Smooth muscle cell (in vitro differentiated cells): ENCODE results near the gene BHMT2. TPM values are rescaled to one million over a fixed set of nuclear protein-coding genes. Genes with fewer than 3 reads are reported as not detected.
A peak's percentile ranks its signal among the peaks of the same experiment; 100 is the strongest.

Source experiments
- DNase-seq: peaks from one replicate; lab custom pipeline; 2025; ENCODE audit not compliant: unreplicated experiment; lab: John Stamatoyannopoulos, UW
- H2AFZ ChIP-seq: fragments of 200-600 bp; sonication (generic); 2 replicates; pipeline ENCODE4 v1.6.0; 2016; ENCODE audit warnings: antibody characterized with exemption, low read depth, mild to moderate bottlenecking
- H3F3A ChIP-seq: fragments of 200-600 bp; sonication (generic); 2 replicates; pipeline ENCODE4 v1.6.0; 2017; ENCODE audit warnings: antibody characterized with exemption, low read depth
- H3K27ac ChIP-seq: fragments of 200-600 bp; sonication (generic); 2 replicates; pipeline ENCODE4 v1.5.1; 2016; ENCODE audit warnings: low read depth, mild to moderate bottlenecking
- H3K27me3 ChIP-seq: fragments of 200-600 bp; sonication (generic); 2 replicates; pipeline ENCODE4 v1.6.1; 2016; ENCODE audit warnings: low read depth, mild to moderate bottlenecking
- H3K36me3 ChIP-seq: fragments of 200-600 bp; sonication (generic); 2 replicates; pipeline ENCODE4 v1.5.1; 2016; ENCODE audit warnings: low read depth
- H3K4me1 ChIP-seq: fragments of 200-600 bp; sonication (generic); 2 replicates; pipeline ENCODE4 v1.5.1; 2016; ENCODE audit warnings: low read depth
- H3K4me2 ChIP-seq: fragments of 200-600 bp; sonication (generic); 2 replicates; pipeline ENCODE4 v1.6.0; 2016; ENCODE audit warnings: mild to moderate bottlenecking
- H3K4me3 ChIP-seq: fragments of 200-600 bp; sonication (generic); 2 replicates; pipeline ENCODE4 v1.5.1; 2016; ENCODE audit warnings: mild to moderate bottlenecking
- H3K79me2 ChIP-seq: fragments of 200-600 bp; sonication (generic); 2 replicates; pipeline ENCODE4 v1.6.0; 2016; ENCODE audit warnings: low read depth, mild to moderate bottlenecking
- H3K9ac ChIP-seq: fragments of 200-600 bp; sonication (generic); 2 replicates; pipeline ENCODE4 v1.6.0; 2016; ENCODE audit warnings: low read depth
- H3K9me3 ChIP-seq: fragments of 200-600 bp; sonication (generic); replicated peaks from 2 replicates; pipeline ENCODE4 v1.5.1; 2016; ENCODE audit warnings: low read depth
- H4K20me1 ChIP-seq: fragments of 200-600 bp; sonication (generic); 2 replicates; pipeline ENCODE4 v1.6.0; 2016; ENCODE audit warnings: low read depth
- WGBS: methylation state at CpG from one replicate; pipeline ENCODE4 v1.1.7; 2016; ENCODE audit warnings: low lambda C conversion rate; 5-methylcytosine and 5-hydroxymethylcytosine counted together
- polyA plus RNA-seq: library from polyadenylated mRNA; unstranded; fragments of >200 nt; fragmentation: Nextera tagmentation; extraction: Ambion mirVana; gene quantifications from 2 replicates; pipeline ENCODE4 v1.2.1, GENCODE V29; 2016
- total RNA-seq: library from RNA; depleted of rRNA; stranded (reverse); fragments of >200 nt; gene quantifications from 2 replicates; pipeline ENCODE4 v1.2.3, GENCODE V29; 2014
- TF ChIP-seq, protein P1 (sequence below): fragments of 200-600 bp; sonication (generic); IDR thresholded peaks from 2 replicates; pipeline ENCODE4 v1.5.1; 2017; ENCODE audit warnings: borderline replicate concordance, mild to moderate bottlenecking, antibody characterized with exemption; ENCODE audit not compliant: insufficient read depth, poor library complexity, severe bottlenecking

Gene BHMT2
- total and polyA plus RNA-seq, 2 experiments from 2014 or later: not detected

DNA sequence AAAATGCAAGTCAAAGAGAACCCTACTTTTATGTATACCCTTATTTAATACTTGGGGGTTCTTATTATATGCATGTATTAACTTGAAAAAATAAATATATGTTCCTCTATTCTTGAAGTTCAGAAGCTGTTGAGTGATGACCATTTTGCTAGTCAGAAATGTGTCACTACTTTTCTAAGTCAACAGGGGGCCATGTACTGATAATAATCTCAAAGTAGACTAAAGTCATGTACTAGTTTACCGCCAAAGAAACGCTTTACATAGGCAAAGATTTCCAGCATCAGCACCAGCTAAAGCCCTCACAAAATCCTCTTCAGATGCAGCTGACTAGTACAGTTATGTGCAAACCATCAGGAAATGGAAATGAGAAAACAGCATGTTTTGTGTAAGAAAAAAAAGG is 36.3 kb downstream of the BHMT2 start:
- Histone ChIP-seq H3K9me3 (no peaks in the 10 kb centered on the region), H2AFZ (no peak overlapping the region), H3K36me3 (no peaks in the 10 kb centered on the region), H3K4me1 (no peaks in the 10 kb centered on the region), H4K20me1 (no peaks in the 10 kb centered on the region), H3F3A (peaks cover 13% of the 10 kb centered on the region), H3K79me2 (no peaks in the 10 kb centered on the region), H3K27me3 (peaks cover 54% of the 10 kb centered on the region), H3K4me3 (no peak overlapping the region), H3K27ac (no peak overlapping the region), H3K9ac (no peak overlapping the region), H3K4me2 (no peak overlapping the region)
- TF ChIP-seq, protein P1, sequence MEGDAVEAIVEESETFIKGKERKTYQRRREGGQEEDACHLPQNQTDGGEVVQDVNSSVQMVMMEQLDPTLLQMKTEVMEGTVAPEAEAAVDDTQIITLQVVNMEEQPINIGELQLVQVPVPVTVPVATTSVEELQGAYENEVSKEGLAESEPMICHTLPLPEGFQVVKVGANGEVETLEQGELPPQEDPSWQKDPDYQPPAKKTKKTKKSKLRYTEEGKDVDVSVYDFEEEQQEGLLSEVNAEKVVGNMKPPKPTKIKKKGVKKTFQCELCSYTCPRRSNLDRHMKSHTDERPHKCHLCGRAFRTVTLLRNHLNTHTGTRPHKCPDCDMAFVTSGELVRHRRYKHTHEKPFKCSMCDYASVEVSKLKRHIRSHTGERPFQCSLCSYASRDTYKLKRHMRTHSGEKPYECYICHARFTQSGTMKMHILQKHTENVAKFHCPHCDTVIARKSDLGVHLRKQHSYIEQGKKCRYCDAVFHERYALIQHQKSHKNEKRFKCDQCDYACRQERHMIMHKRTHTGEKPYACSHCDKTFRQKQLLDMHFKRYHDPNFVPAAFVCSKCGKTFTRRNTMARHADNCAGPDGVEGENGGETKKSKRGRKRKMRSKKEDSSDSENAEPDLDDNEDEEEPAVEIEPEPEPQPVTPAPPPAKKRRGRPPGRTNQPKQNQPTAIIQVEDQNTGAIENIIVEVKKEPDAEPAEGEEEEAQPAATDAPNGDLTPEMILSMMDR: no peak
- WGBS: 83% methylated on average over 2 of the region's 2 CpGs
- no peak for DNase-seq

DNA sequence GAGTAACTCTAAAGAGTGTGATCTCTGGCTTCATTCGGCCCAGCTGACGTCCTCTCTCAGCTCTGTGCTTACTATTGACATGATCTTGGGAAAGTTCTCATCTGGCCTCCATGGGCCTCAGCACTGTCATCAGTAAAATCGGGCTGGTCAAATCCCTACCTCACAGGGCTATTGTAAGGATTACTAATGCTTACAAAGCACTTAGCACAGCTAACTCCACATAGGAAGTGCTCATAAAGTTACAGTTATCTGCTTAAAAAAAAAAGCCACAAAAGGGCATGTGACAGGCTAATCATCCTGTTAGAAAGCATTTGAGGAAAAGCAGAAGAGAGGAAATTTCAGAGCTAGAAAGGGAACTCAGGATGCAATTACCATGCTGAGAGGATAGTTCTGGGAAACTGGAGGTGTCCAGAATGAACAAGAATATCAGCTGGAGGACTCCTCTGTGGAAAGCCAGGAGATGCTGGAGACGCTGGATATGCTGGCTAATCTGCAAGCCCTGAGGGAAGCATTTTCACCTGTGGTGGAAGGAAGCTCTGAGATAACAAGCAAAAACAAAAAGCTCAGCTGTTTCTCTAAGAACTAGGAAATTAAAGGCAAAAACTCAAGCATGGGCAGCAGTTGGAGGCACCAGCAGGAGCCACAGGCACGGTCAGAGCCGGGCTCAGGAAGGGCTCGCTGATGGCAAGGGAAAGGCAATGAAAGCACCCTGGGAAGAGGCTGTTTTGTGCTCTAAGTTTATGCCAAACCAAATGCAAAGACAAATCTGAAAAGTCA is 37.6 kb downstream of the BHMT2 start:
- Histone ChIP-seq H4K20me1 (no peaks in the 10 kb centered on the region), H3K4me1 (no peaks in the 10 kb centered on the region), H2AFZ (no peak overlapping the region), H3K4me3 (no peak overlapping the region), H3K9ac (no peak overlapping the region), H3K27ac (no peak overlapping the region), H3K4me2 (peak overlapping the region; percentile 2), H3F3A (peaks cover 13% of the 10 kb centered on the region), H3K27me3 (peaks cover 64% of the 10 kb centered on the region), H3K36me3 (no peaks in the 10 kb centered on the region), H3K79me2 (no peaks in the 10 kb centered on the region), H3K9me3 (no peaks in the 10 kb centered on the region)
- 37% methylated on average over 7 of the region's 7 CpGs for WGBS
- TF ChIP-seq, protein P1: no peak
- no peak for DNase-seq

DNA sequence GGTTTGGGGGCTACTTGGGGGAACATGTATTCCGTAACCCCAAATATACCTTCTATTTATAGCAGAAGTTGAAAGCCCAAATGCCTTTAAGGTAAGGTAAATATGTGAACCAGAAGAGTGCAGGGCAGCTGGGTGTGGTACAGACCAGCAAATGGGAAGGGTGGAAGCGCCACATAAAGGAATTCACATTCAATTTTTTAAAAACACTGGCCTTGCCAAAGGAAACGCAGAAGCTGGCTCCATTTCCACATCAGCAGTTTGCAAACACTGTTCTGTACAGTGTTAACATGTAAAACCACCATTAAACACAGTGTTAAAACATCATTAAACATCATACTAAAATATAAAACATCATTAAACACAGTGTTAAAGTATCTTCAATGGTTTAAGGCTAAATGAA is 38.5 kb downstream of the BHMT2 start:
- Histone ChIP-seq H3K27me3 (peaks cover 64% of the 10 kb centered on the region), H2AFZ (no peak overlapping the region)

More for the DNA sequence above, 38.5 kb downstream of the BHMT2 start:
- Histone ChIP-seq H3K4me1 (no peaks in the 10 kb centered on the region), H3F3A (peaks cover 13% of the 10 kb centered on the region), H3K9ac (no peak overlapping the region), H3K9me3 (no peaks in the 10 kb centered on the region), H4K20me1 (no peaks in the 10 kb centered on the region), H3K4me3 (no peak overlapping the region), H3K79me2 (no peaks in the 10 kb centered on the region), H3K27ac (no peak overlapping the region), H3K4me2 (no peak overlapping the region), H3K36me3 (no peaks in the 10 kb centered on the region)
- DNase-seq: no peak
- TF ChIP-seq, protein P1: no peak
- 85% methylated on average over 3 of the region's 3 CpGs for WGBS
